Breast epithelium (tissue), 4 donors: ENCODE results near the gene TEX13C. TPM values are rescaled to one million over a fixed set of nuclear protein-coding genes. Genes with fewer than 3 reads are reported as not detected.

Experiments used
- DNase-seq, 2 donors: peaks; one replicate each; pipeline ENCODE4 v3.0.0-alpha.2; 2019; ENCODE audit warnings: low spot score in 2 of 2
- H3K27ac ChIP-seq, 2 donors: fragments of 200-600 bp; sonication (generic) in 1 of 2; one replicate each; pipeline ENCODE4 v1.5.1; 2016 to 2019; ENCODE audit warnings: mild to moderate bottlenecking in 1 of 2
- H3K27me3 ChIP-seq, 2 donors: fragments of 200-600 bp; sonication (generic) in 1 of 2; one replicate each; pipeline versions ENCODE4 v1.5.1 to v1.6.0; 2017 to 2019; ENCODE audit warnings: control low read depth in 1 of 2, mild to moderate bottlenecking in 1 of 2
- H3K36me3 ChIP-seq: fragments of 200-600 bp; one replicate; pipeline ENCODE4 v1.5.1; 2019
- H3K4me1 ChIP-seq, 2 donors: fragments of 200-600 bp; sonication (generic); one replicate each; pipeline ENCODE4 v1.5.1; 2016 to 2019; ENCODE audit warnings: control low read depth in 1 of 2
- H3K4me3 ChIP-seq, 3 donors: fragments of 200-600 bp; sonication (generic); 1 replicate in 2 of 3; 2 replicates in 1 of 3; pipeline ENCODE4 v1.5.1; 2016 to 2019; ENCODE audit warnings: mild to moderate bottlenecking in 3 of 3, moderate library complexity in 2 of 3
- H3K9me3 ChIP-seq, 2 donors: fragments of 200-600 bp; sonication (generic) in 1 of 2; one replicate each; pipeline ENCODE4 v1.5.1; 2016 to 2019; ENCODE audit warnings: control low read depth in 1 of 2
- CTCF ChIP-seq, 3 donors: fragments of 450-650 bp; IDR thresholded peaks; one replicate each; pipeline ENCODE4 v1.5.1; 2016 to 2017; ENCODE audit warnings: antibody characterized with exemption in 3 of 3, mild to moderate bottlenecking in 3 of 3, moderate library complexity in 3 of 3
- POLR2A ChIP-seq: fragments of 450-650 bp; IDR thresholded peaks from one replicate; pipeline ENCODE4 v1.6.1; 2016; ENCODE audit warnings: antibody characterized with exemption, mild to moderate bottlenecking, moderate library complexity
- POLR2AphosphoS5 ChIP-seq, 3 donors: sonication (generic); formaldehyde crosslinking; IDR thresholded peaks; one replicate each; pipeline ENCODE4 v1.6.1; 2017; ENCODE audit warnings: antibody characterized with exemption in 3 of 3
- intact Hi-C: fragments of 100-400 bp; cut with DNase I; formaldehyde crosslinking; loops from one replicate; pipeline ENCODE4 v1.15.1; 2023; ENCODE audit warnings: low total_unique reads
- total RNA-seq, 3 donors: library from RNA; depleted of rRNA; stranded (reverse); fragments of >200 nt; gene quantifications; one replicate each; pipeline ENCODE4 v1.1.0, GENCODE V29; 2016

Gene TEX13C
- total RNA-seq, 3 donors from 2014 or later, result not detected

DNA sequence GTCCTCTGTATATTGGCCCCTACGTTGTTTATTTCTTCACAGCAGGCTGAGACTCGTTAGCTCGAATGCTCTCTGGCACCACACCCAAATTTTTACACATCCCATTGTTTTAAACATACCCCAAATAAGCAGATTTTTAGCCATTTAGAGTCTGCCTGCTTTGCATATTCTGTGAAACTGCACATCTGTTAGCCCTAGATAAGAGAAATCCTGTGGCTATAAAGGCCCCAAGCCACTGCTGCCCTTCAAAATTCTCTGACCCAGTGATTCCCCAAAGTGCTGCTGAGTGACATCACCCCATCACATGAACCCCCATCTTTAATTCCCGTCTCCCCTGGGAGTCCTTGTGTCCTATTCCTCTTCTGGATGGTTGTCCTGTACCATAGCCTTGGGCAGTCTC, 20.8 kb downstream of the TEX13C start:
- Histone ChIP-seq H3K36me3 (no peaks in the 10 kb centered on the region), H3K4me3 (no peak overlapping the region), H3K27ac (no peak overlapping the region), H3K9me3 (peaks cover 0 to 7% of the 10 kb centered on the region in 2 donors), H3K27me3 (peaks cover 0 to 13% of the 10 kb centered on the region in 2 donors), H3K4me1 (no peaks in the 10 kb centered on the region)
- intact Hi-C loops, result no loop called here
- DNase-seq, result no peak
- TF ChIP-seq POLR2AphosphoS5 (IDR thresholded peaks at IDR 0.05) (no peak), CTCF (IDR thresholded peaks at IDR 0.05) (no peak), POLR2A (no peak)

- no peaks in the 10 kb centered on the region for H3K4me1 ChIP-seq
- H3K27me3 ChIP-seq, result peaks cover 0 to 4% of the 10 kb centered on the region in 2 donors
- TF ChIP-seq POLR2A, result no peak
- TF ChIP-seq POLR2AphosphoS5 (IDR thresholded peaks at IDR 0.05), result no peak
- no peak for TF ChIP-seq CTCF (IDR thresholded peaks at IDR 0.05)
- no peaks in the 10 kb centered on the region for H3K9me3 ChIP-seq
- no peaks in the 10 kb centered on the region for H3K36me3 ChIP-seq
- DNase-seq, result no peak
- no peak overlapping the region for H3K4me3 ChIP-seq
- no peak overlapping the region for H3K27ac ChIP-seq
- intact Hi-C loops, result no loop called here
Measured at GRCh38 chrX:125374169-125374568, 54.5 kb downstream of the TEX13C start.
